Fibroblast of upper back skin (primary cell): Measurements from ENCODE around the gene OSCP1.

ENCODE experiments used
- DNase-seq: peaks from one replicate; pipeline ENCODE4 v3.0.0-alpha.2; 2013

OSCP1 gene

GRCh38 chr1:36472656-36473055 is 22.4 kb upstream of the OSCP1 start:
- DNase-seq = no peak

GRCh38 chr1:36471830-36472641 is 21.8 kb upstream of the OSCP1 start:
- DNase-seq = no peak

DNA sequence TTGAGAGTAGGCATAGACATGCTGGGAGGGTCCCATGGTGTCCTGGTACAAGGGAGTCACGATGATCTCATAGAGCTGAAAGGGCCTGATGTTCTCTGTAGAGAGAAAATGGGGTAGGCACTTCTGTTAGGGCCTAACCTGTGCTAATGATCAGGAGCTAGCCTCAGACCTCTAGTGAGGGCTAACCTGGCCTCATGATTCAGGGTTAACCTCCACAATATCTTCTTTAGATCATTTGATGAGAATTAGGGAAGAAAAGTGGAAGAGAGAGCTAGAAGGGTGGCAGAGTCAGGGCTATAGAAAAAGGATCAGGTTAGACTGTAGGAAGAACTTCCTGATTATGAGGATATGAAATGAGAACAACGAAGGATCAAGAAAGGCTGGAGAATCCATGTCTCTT is 18.9 kb upstream of the OSCP1 start:
- DNase-seq = no peak

DNA sequence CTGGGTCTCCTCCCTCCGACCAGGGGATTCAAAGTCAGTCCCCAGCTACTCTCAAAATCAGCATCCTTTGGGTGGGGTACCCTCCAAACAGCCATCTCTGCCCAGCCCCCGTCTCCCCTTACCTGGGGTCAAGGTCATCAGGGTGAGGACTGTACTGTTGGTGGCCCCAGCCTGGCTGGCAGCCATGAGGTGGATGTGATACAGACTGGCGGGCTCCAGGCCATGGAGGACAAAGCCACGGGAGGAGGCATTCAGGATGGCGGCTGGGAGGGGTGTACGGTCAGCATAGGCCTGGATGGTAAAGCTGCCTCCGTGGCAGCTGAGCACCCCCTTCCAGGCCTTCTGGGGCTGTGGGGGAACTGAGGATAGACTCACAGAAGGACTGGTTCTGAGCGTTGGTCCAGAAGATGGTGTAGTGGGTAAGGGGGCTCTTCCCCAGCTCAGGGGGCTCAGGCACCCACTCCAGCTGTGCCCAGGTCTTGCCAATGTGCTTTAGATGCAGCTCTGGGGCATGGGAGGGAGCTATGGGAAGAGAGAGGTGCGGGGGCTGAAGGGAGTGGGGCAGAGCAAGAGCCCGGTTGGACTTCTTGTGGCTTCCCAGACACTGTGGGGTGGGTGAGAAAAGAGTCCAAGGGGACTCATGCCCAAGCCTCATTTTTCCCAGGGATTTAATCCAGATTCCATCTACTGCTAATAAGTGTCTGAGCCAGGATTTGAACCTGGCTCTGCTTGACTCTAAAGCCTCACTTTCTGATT is 17.6 kb upstream of the OSCP1 start:
- DNase-seq = no peak

DNA sequence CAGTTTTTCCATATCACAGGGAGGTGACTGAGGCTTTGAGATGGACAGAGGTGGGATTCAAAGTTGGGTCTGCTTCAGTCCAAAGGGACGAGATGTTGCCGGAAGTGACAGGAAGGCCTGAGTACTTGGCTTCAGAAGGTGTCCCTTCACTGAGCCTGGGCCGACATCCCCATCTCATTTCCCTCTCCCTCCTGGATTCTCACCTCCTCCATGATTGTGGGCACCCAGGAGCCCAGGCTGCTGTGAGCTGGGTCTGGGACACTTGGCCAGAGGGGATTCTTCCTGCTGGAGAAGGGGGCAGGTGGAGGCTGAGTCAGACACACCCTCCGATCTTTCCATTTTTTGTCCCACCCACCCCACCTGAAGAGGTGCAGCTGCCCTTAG is 16.8 kb upstream of the OSCP1 start:
- no peak for DNase-seq

- DNase-seq = no peak
Observed at GRCh38 chr1:36466370-36467026, 16.2 kb upstream of the OSCP1 start.

- peak; percentile 20 for DNase-seq
Observed at GRCh38 chr1:36465731-36466369, 15.6 kb upstream of the OSCP1 start.

GRCh38 chr1:36464605-36465393 is 14.5 kb upstream of the OSCP1 start:
- DNase-seq = no peak

- peak; percentile 93 for DNase-seq
Observed at GRCh38 chr1:36463803-36464604, 13.8 kb upstream of the OSCP1 start, which contains the start of gene MRPS15. Gene MRPS15 (minus strand): TSS chr1:36464384. CDS start chr1:36464275, 109 bp downstream.

DNA sequence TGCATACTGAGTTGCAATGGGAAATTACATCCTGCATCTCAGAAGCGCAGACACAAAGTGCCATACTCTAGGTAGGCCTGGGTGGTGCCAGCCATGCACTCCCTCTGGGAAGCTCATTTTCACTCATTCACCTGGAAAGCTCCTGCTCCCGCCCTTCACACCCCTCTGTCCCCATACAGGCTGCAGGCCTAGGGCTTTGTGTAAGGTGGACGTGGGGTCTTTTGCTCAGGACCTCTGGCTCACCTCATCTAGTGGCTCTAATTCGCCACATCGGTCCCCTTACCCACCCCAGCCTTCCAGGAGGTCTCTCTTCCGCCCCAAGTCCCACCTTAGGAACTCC is 13.2 kb upstream of the OSCP1 start:
- no peak for DNase-seq

DNA sequence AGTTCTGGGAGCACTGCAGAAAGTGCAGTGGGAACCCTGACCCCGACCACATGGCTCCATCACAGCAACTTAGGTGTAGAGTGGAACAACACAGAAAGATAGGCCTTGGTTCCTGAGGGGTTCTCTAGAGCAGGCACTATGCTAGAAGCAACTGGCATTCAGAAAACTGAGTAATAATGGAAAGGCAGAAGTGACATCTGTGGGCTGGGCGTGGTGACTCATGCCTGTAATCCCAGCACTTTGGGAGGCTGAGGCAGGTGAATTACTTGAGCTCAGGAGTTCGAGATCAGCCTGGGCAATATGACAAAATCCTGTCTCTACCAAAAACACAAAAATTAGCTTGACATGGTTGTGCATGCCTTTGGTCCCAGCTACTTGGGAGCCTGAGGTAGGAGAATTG is 8.7 kb upstream of the OSCP1 start:
- DNase-seq = no peak

GRCh38 chr1:36457691-36458090 is 7.4 kb upstream of the OSCP1 start:
- no peak for DNase-seq

- DNase-seq = no peak
Observed at GRCh38 chr1:36456391-36456928, 6.2 kb upstream of the OSCP1 start.

- no peak for DNase-seq
Observed at GRCh38 chr1:36455386-36455785, 5.1 kb upstream of the OSCP1 start.

DNA sequence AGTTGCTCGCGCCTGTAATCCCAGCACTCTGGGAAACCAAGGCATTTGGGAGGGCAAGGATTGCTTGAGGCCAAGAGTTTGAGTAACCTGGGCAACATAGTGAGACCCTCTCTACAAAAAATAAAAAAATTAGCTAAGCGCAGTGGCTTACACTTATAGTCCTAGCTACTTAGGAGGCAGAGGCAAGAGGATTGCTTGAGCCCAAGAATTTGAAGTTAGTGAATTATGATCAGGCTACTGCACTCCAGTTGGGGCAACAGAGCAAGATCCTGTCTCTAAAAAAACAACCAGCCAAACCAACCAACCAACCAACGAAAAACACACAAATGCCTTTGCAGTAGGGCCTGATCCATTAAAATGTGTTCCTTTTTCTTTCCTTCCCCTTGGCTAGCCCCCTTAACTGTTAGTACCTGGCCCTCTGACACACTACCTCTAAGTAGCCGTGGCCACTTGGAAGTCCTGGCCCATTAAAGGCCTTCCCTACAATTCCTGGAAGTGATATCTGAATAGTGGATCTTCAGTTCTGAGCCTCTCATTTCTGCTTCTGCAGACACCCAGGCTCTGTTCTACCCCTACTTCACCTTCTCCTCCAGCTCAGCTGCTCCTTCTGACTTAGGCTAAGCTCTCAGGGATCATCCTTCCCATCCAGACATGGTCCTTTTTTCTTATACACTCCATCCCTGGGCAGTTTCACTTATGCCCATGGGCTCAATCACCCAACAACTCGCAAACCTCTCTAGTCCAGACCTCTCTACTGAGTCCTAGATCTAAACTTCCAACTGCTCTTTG is 3.5 kb upstream of the OSCP1 start:
- no peak for DNase-seq

DNA sequence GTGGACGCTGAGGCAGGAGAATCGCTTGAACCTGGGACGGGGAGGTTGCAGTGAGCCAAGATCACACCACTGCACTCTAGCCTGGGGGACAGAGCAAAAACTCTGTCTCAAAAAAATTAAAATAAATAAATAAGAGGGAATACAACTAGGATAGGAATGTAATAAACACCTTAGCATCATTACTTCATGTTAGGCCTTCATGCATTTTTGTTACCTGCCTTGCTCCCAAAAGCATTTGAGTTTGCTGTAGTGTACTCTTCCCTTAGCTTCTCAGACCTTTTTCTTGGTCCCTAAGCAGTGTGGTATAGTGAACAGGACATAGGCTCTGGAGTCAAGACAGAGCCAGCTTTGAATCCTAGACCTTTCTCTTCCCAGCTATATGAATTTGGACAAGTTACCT is 2.8 kb upstream of the OSCP1 start:
- DNase-seq = no peak

DNA sequence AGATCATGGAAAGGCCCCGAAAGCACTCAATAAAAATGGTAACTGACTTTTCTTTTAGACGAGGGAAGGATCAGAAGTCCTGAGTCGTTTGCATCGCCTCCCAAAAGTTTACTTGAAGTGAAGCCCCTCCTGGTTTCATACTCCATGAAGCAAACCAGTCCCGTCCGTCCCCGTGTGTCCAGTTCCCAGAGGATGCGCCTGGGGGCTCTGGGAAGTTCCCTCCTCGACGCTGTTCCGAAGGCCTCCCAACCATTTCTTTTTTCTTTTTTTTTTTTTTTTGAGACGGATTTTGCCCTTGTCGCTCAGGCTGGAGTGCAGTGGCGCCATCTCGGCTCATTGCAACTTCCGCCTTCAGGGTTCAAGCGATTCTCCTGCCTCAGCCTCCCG is 661 bp upstream of the OSCP1 start:
- DNase-seq = no peak

DNA sequence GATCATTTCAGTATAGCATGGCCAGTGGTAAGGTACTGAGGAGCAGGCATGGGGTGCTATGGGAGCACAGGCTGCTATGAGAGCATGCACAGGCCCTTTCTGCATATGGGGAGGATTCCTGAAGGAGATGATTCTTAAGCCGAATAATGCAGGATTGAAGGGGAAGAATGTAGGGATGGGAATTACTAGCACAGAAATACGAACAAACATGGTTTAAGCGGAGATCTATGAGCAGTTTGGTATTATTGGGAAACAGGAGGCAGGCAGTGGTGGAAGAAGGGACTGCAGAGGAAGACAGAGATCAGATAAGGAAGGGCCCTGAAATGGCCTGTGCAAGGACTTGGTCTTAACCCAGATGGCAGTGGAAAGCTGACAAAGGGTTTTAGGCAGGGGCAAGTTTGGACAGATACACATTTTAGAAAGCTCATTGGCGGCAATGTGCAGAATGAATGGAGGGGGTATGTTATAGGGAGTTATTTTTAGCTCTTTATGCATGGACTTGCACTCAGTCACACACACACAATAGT is 1.7 kb downstream of the OSCP1 start:
- DNase-seq = no peak

DNA sequence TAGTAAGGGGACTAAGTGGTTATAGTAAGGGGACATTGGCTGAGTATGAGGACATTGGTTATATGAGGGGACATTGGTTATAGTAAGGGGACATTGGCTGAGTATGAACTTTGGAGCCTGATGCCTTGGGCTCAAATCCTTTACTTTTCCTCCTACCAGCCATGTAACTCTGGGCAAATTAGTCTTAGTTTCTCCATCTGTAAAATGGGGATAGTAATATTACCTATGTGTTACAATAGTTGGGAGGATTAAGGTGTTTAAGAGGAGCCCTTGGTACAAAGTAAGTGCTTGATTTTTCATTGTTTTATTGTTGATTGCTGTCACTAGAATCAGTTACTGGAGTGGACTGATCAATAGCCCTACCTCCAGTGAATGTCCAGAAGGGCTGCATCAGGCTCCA is 2.8 kb downstream of the OSCP1 start:
- no peak for DNase-seq

DNA sequence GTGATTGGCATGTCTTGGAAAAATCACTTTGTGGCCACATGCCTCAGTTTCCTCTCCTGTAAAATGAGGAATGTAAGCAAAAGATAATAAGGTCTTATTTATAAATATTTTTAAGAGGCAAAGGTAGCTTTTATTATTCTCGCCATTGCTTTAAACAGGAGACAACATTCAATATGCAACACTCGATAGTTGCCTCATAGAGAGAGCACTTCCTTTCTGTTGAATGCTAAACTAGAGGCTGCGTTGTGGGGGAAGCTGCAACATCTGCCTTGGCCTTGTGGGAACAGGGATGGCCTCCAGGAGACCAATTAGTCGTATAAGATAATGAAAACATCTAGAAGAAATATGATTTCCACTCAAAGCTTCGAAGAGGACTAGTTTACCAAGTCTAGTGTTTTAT is 3.5 kb downstream of the OSCP1 start:
- no peak for DNase-seq
